Measurements from ENCODE around the gene GPRC5D.

GRCh38 chr12:12892681-12893141 is 59.3 kb downstream of the GPRC5D start:
- TF ChIP-seq CTCF (conservative IDR thresholded peaks at IDR 0.05; ENCODE audit: low read length) (no peak), EZH2phosphoT487 (IDR thresholded peaks at IDR 0.05; ENCODE audit: borderline replicate concordance) (no peak)

Data from Loucy (cell line).